Activated T-cell treated with anti-CD3 and anti-CD28 coated beads for 4 hours (primary cell): ENCODE results near the gene CLPSL2.
"Not testable (repeated sequence)": the region's sequence is repeated elsewhere in the genome, so short reads cannot be mapped to it uniquely, and the experiment has no call there.

Experiments
- DNase-seq: peaks from one replicate; pipeline ENCODE4 v3.0.0-alpha.2; 2020

CLPSL2 gene

GRCh38 chr6:35776364-35777215 lies at the start of gene CLPSL2:
TSS of gene CLPSL2 (plus strand) at chr6:35776598. CDS start at chr6:35776619, 21 bp downstream.
- DNase-seq, result no peak

GRCh38 chr6:35727231-35727934 lies 49.0 kb upstream of the CLPSL2 start:
- no peak for DNase-seq

- DNase-seq, result peak; percentile 63
Measured at GRCh38 chr6:35727935-35728682, 48.3 kb upstream of the CLPSL2 start.

GRCh38 chr6:35728683-35729678 lies 47.4 kb upstream of the CLPSL2 start:
- no peak for DNase-seq

GRCh38 chr6:35729722-35730121 lies 46.7 kb upstream of the CLPSL2 start:
- no peak for DNase-seq

- no peak for DNase-seq
Measured at GRCh38 chr6:35730745-35731413, 45.5 kb upstream of the CLPSL2 start.

- DNase-seq, result peak; percentile 96
Measured at GRCh38 chr6:35731414-35731735, 45.0 kb upstream of the CLPSL2 start.

- peak; percentile 90 for DNase-seq
Measured at GRCh38 chr6:35731736-35732532, 44.5 kb upstream of the CLPSL2 start.

- no peak for DNase-seq
Measured at GRCh38 chr6:35733633-35734032, 42.8 kb upstream of the CLPSL2 start.

GRCh38 chr6:35734319-35734718 lies 42.1 kb upstream of the CLPSL2 start:
- DNase-seq, result not testable (repeated sequence)

- DNase-seq, result no peak
Measured at GRCh38 chr6:35735452-35735851, 40.9 kb upstream of the CLPSL2 start.

- peak; percentile 86 for DNase-seq
Measured at GRCh38 chr6:35736253-35736894, 40.0 kb upstream of the CLPSL2 start.

- DNase-seq, result no peak
Measured at GRCh38 chr6:35736982-35737412, 39.4 kb upstream of the CLPSL2 start, which contains the start of gene ARMC12. TSS of gene ARMC12 (plus strand) at chr6:35737032. CDS start at chr6:35737109, 77 bp downstream.

- DNase-seq, result no peak
Measured at GRCh38 chr6:35737413-35738211, 38.8 kb upstream of the CLPSL2 start.

GRCh38 chr6:35739645-35740524 lies 36.5 kb upstream of the CLPSL2 start:
- DNase-seq, result no peak

GRCh38 chr6:35742842-35743241 lies 33.6 kb upstream of the CLPSL2 start:
- DNase-seq, result no peak

- DNase-seq, result no peak
Measured at GRCh38 chr6:35745509-35745908, 30.9 kb upstream of the CLPSL2 start.

GRCh38 chr6:35746516-35746915 lies 29.9 kb upstream of the CLPSL2 start:
- no peak for DNase-seq
